GM21737 (cell line): ENCODE data around the gene DHRSX.
"Not testable (repeated sequence)": the region's sequence is repeated elsewhere in the genome, so short reads cannot be mapped to it uniquely, and the experiment has no call there.

Experiments
- ATAC-seq: cut with Tn5 transposase; IDR thresholded peaks from one replicate; pipeline ENCODE4 v1.9.1; 2021; ENCODE audit warnings: mild to moderate bottlenecking, moderate library complexity; ENCODE audit not compliant: unreplicated experiment

DHRSX gene

DNA sequence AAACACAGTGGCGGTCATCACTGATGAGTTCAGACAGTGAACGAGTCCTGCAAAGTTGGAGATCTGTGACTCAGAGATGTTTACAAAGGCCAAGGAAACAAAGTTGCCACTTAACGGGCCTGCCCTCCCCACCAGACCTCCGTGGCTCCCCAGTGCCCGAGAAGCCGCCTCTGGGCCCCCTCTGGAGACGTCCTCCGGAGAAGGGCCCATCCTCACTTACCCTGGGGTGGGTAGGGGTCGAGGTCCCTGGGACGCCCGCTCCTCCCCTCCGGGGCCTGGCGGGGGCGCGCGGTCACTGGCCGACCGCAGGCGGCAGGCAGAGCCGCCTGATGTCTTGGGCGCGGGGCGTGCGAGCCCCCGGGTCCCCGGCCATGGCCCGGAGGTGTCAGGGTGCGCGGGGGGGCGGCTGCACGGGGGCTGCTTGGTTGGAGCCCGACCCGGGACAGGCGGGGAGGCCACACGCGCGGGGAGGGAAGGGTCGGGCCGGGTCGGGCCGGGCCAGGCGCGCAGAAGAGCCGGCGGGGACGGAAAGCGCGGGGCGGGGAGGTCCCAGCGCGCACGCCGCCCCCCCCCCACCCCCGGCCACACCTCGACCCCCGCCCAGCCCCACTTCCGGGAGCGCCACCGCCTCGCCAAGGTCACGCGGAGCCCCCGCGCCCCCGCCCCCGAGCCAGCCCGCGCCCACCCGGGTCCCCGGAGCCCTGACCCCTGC is 529 bp downstream of the DHRSX start:
- peak; percentile 44 for ATAC-seq

GRCh38 chrX:2499507-2499906 is 1.3 kb downstream of the DHRSX start:
- ATAC-seq = no peak

- no peak for ATAC-seq
Measured at GRCh38 chrX:2498781-2499302, 1.9 kb downstream of the DHRSX start.

GRCh38 chrX:2497961-2498780 is 2.6 kb downstream of the DHRSX start:
- no peak for ATAC-seq

DNA sequence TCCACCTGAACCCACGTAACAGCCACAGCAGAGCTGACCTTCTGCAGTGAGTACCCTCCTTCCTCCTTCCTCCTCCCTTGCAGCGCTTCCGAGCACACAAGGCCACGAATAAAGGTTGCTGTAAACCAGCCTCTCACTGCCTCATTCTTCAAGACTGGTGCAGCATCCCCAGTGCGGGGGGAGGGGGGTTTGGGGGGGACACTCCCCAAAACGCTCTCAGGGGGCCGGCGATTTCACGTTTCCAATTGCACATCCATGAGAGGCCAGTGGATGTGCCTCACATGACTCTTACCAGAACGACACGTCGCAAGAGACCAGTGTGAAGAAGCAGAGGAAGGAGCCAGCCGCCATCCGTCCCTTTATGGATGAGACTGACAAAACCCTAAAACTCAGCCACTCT is 5.2 kb downstream of the DHRSX start:
- ATAC-seq = no peak

DNA sequence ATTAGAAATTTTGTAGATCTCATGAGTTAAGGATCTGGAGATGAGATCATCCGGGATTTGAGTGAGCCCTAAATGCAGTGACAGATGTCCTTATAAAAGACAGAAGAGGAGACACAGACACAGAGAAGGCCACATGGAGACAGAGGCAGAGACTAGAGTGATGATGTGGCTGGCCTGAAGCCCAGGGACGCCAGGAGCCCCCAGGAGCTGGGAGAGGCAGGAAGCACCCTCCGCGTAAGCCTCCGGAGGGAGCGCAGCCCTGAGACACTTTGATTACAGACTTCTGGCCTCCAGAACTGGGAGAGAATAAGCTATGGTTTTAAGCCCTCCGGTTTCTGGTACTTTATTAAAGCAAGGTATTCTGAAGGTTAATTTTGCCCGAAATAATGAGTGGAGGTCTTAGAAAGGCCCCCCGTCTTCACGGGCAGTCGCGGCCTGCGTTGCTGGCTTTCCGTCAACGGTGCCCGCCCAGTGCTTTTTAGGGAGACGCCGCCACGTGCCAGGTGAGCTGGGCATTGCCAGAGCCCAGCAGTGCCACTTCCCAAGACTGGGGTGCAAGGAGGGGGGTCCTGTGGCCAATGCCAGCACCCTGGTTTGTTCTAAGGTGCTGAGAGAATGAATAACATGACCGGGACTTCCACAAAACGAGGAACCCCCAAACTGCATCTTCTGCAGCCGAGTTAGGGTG is 8.1 kb downstream of the DHRSX start:
- ATAC-seq = no peak

- ATAC-seq = no peak
Measured at GRCh38 chrX:2490634-2491033, 10.1 kb downstream of the DHRSX start.

DNA sequence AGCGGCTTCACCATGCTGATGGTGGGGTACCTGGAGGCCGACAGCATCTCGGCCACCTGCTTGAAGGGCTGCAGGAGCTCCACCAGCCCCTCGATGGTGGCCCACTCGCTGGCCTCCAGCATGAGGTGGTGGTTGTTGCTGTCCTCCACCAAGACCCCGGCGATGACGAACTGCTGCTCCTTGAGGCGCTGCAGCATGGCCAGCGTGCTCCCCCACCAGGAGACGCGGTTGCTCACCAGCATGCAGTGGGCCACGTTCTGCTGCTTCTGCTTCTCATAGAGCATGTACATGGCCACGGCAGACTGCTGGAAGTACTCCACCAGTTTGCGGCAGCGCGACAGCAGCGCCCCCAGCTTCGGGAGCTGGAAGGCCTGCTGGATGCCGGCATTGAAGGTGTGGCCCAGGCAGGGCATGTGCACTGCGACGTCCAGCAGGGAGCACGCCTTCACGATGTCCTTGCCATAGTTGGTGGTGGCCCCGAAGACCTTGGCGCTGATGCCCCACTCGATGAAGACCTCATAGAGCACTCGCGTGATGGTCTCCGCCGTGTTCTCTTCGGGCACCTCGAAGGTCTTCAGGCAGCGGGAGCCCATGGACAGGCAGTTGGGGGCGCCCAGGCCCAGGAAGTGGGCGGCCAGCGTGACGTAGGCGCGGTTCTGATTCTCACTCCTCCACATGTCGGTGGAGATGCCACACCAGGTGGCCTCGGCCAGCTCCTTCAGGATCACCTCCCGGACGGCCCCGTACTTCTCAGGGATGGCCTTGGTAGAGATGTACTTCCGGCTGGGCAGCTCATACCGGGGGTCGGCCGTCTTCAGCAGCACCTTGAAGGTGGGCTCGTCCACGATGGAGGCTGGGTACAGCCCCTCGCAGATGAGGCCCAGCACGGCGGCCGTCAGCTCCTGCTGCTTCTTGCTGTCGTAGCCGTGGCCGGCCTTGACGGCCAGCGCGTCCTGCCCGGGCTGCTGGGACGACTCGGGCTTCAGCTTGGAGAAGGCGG is 11.0 kb downstream of the DHRSX start:
- ATAC-seq = no peak

DNA sequence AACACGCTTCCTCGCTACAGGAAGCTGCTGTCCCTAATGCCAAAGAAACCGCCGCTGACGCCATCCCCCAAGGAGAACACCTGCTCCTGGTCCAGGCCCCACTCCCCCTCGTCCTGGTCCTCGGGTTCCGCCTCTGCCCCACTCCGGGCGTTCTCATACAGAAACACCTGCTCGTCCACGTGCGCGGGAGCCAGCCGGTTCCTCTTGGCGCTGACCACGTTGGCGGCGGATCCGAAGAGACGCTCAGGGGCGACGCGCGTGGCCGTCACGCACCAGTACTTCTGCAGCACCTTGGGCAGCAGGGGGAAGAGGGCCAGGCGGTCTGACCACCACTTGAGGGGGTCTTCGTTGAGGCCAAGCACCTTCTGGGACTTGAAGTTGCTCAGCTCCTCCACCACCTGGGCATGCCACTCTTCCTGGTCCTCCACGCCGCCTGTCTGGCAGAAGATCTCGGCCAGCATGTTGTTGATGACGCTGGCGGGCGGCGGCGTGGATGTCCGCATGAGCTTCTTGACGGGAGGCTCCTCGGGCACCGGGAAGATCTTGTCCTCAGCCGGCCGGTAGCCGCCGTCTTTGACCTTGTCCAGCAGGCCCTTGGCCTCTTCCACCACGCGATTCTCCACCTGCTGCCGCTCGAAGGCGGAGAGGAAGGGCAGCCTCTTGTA is 12.0 kb downstream of the DHRSX start:
- no peak for ATAC-seq

GRCh38 chrX:2487366-2487765 is 13.4 kb downstream of the DHRSX start:
- no peak for ATAC-seq

- ATAC-seq = no peak
Measured at GRCh38 chrX:2486476-2487133, 14.2 kb downstream of the DHRSX start.

GRCh38 chrX:2485789-2486345 is 14.9 kb downstream of the DHRSX start:
- no peak for ATAC-seq

- no peak for ATAC-seq
Measured at GRCh38 chrX:2484721-2485648, 15.8 kb downstream of the DHRSX start.

- ATAC-seq = no peak
Measured at GRCh38 chrX:2484256-2484655, 16.5 kb downstream of the DHRSX start.

GRCh38 chrX:2483398-2484060 is 17.2 kb downstream of the DHRSX start:
- no peak for ATAC-seq

- ATAC-seq = not testable (repeated sequence)
Measured at GRCh38 chrX:2481597-2481996, 19.2 kb downstream of the DHRSX start.

GRCh38 chrX:2479982-2480381 is 20.8 kb downstream of the DHRSX start:
- ATAC-seq = not testable (repeated sequence)
